ENCODE results near the gene TAF1L.

TAF1L gene

DNA sequence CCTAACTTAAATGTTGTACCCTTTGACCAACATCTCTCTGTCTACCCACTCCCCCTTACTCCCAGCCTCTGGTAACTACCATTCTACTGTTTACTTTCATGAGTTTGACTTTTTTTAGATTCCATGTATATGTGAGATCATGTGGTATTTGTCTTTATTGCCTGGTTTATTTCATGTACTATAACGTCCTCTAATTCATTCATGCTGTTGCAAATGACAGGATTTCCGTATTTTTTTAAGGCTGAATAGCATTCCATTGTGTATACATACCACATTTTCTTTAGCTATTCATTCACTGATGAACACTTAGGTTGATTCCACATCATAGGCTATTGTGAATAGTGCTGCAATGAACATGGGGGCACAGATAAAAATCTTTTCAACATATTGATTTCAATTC is 50.7 kb downstream of the TAF1L start:
- no peak for TF ChIP-seq MAX (IDR thresholded peaks at IDR 0.05; ENCODE audit: low read depth, low read length)
- no peak for TF ChIP-seq POLR2A (IDR thresholded peaks at IDR 0.05; ENCODE audit: extremely low read depth, insufficient read length)
- TF ChIP-seq MYC (IDR thresholded peaks at IDR 0.05; ENCODE audit: low read depth, low read length) = no peak
- no peak for TF ChIP-seq CTCF (IDR thresholded peaks at IDR 0.05; ENCODE audit: low read depth, low read length)

DNA sequence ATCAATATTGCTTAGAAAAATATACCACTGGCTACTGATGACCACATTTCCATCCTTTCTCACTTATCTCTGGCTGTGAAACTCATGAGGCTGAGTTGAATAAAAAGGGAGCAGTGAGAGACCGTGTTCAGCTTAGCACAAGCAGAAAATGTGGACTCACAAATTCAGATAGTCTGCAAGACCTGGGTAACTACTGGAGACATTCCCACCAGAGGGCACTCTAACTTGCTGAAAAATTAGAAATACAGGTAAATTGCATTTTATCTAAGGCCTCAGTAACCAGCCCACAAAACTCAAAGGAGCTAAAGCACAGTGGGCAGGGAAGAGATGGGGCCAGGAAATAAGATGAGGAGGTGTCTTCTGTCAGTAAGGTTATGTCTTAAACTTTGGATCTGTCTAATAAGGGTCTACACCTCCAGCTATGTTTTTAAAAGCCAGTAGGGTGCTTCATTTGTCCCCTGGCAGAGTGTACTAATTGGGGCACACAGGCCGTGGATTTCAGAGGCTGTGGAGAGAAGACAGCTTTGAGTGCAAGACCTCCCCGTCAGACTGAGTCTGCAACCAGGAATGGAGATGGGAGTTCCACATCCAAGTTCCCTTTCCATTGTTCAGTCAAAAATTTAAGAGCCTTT is 53.8 kb downstream of the TAF1L start:
- H3K4me3 ChIP-seq (ENCODE audit: low read depth, low read length) = no peak overlapping the region
- TF ChIP-seq MYC (IDR thresholded peaks at IDR 0.05; ENCODE audit: low read depth, low read length) (no peak), CTCF (IDR thresholded peaks at IDR 0.05; ENCODE audit: low read depth, low read length) (peak; percentile 82)
- peak; percentile 83 for DNase-seq (ENCODE audit: low read depth)

More for the DNA sequence above, 50.7 kb downstream of the TAF1L start:
- H3K4me3 ChIP-seq (ENCODE audit: low read depth, low read length) = no peak overlapping the region
- no peak for DNase-seq (ENCODE audit: low read depth)

DNA sequence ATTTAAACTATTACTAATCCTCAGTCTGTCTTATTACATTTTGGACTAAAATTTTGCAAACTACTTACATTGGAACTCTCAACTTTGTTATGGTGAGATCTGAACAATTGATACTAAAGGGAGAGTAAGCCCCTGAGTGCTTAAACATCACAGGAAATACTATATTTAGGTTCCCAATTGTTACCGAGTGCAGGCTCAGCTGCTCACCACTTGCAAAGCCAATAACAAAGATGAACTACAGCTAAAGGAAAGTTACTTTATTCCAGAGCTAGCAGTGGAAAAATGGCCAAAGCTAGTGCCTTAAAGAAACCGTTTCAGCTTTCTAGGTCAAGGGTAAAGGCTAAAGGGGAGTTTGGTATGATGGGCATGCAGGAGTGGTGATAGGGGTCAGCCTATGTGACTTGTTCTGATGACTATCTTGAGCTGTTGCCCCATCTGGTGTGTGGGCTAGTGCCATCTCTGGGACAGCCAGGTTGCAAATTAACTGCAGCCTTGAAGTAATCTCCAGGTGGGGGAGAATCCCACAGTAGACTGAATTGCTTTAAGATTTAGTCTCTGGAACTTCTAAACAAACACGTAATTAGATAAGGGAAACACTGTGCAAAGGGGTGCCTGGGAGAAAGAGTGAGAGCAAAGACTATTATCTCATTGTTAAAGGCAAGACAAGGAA is 54.7 kb downstream of the TAF1L start:
- no peak for TF ChIP-seq POLR2A (IDR thresholded peaks at IDR 0.05; ENCODE audit: extremely low read depth, insufficient read length)
- no peak for TF ChIP-seq MYC (IDR thresholded peaks at IDR 0.05; ENCODE audit: low read depth, low read length)
- TF ChIP-seq CTCF (IDR thresholded peaks at IDR 0.05; ENCODE audit: low read depth, low read length) = no peak
- no peak for TF ChIP-seq MAX (IDR thresholded peaks at IDR 0.05; ENCODE audit: low read depth, low read length)
- DNase-seq (ENCODE audit: low read depth) = no peak
- H3K4me3 ChIP-seq (ENCODE audit: low read depth, low read length) = no peak overlapping the region

DNA sequence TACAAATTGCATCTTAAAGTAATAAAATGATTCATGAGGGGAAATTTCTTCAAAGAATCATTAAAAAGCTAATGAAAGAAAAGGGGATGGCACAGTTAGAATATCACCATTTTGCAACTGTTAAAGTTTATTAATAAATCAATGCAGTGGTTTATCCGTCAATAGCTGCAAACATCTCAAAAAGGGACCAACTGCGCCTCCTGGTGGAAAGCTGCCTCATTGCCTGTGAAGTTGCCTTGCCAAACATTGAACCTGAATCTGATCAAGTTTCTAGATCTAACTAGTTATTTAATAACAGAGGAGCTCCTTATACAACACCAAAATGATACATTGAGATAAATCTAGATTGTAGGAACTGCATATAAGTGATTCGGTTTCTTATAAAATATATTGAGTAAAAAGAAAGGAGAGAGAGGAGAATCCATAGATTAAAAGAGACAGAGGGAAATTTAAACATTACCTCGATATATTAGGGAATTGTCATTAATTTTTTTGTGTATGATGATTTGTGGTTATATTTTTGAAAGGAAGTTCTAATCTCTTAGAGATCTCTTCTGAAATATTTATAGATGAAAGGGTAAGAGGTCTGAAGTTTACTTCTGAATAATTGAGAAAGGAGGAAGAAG is 55.6 kb downstream of the TAF1L start:
- TF ChIP-seq POLR2A (IDR thresholded peaks at IDR 0.05; ENCODE audit: extremely low read depth, insufficient read length) = no peak
- TF ChIP-seq CTCF (IDR thresholded peaks at IDR 0.05; ENCODE audit: low read depth, low read length) = peak; percentile 100
- peak; percentile 24; the same call in 1 of the 2 replicates for TF ChIP-seq MYC (IDR thresholded peaks at IDR 0.05; ENCODE audit: low read depth, low read length)
- no peak for TF ChIP-seq MAX (IDR thresholded peaks at IDR 0.05; ENCODE audit: low read depth, low read length)
- DNase-seq (ENCODE audit: low read depth) = peak; percentile 79
- H3K4me3 ChIP-seq (ENCODE audit: low read depth, low read length) = no peak overlapping the region
